NCI-H1092 treated with DMSO at 0.1 percent for 48 hours (cell line): ENCODE measurements around the gene SALL2.

Experiments
- DNase-seq: peaks from one replicate; lab custom pipeline; 2025; lab: John Stamatoyannopoulos, UW

Gene SALL2

DNA sequence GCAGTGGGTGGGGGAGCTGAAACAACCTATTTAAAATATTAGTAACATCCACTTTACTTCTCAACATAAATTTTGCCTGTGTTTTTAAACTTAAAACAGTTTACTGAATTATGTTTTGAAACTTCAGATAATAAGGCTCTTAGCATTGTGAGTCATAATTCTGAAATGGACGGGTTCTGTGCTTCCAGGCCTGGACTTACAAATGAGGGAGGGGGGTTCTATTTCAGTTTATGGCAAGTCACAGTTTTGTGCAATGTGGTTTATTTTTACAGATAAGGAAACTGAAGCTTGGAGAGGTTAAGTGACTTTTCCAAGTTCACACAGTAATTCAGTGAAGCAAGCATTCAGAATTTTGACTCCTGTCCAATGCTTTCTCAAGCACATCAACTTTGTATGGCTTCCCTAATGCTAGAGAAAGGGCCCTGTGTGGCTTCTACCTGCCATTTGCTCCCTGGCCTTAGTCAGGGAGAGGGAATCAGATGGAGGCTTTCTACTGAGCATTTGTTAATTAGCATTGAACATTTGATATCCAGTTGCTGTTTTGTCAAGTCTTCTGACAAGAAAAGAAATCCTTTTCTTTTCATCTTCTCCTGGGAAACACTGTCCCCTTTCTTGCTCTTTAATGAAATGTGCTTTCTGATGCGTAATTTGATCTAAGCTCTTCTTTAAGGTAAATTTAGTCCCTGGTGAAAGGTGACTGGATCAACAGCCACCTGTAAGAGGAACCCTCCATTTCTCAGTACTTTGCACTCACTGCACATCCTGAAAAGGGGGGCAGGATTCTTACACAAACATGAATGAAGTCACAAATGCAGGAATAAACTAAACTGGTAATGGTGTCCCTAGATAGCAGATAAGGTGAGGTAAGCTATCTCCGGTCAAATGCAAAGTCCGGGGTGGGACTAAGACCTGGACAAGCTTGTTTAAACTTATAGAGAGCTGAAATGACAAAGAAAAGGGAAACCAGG is 2.5 kb upstream of the SALL2 start:
- no peak for DNase-seq

DNA sequence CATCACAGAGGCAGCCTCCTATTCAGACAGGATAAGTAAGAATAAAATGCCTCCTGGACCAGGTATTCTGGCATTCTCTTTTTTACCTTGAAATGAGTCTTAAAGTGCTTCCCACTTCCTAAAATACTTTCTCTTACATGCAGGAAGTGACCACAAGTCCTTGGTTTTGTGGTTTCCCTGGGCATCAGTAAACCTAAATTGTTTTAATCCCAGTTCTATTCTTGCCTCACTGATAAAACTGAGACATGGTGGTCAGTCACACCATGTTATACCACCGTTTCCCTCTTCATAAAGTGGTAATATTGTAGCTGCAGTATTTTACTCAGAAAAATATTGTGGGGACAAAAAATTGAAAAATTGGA is 1.2 kb upstream of the SALL2 start:
- DNase-seq: no peak

DNA sequence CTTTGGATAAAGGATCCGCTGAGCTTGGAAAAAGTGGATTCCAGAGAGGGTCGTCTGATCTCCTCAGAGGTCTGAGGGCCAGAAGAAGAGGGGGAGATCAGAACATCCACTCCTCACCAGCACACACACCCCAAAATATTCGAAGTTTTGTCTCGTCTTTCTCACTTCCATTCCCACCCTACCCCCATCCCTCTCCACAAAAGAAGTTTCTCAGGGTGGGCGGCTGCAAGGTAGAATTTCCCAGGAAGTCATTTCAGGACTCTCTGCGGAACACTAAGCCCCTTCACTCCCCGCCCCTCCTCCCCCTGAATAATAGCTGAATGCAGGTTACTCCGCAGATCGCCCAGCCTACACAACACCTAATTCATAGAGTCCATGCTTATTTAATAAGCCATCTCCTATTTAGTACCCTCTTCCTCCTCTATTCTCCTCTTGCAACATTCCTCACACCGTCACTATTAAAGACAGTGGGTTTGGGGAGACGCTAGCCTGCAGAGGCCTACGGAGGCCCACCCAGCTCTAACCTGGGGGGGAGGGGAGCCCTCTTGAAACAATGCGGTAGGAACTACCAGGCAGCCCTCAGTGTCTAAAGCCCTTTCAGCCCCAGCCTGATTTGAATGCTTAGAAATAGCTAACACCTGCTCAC is 649 bp upstream of the SALL2 start:
- DNase-seq: peak; percentile 75

DNA sequence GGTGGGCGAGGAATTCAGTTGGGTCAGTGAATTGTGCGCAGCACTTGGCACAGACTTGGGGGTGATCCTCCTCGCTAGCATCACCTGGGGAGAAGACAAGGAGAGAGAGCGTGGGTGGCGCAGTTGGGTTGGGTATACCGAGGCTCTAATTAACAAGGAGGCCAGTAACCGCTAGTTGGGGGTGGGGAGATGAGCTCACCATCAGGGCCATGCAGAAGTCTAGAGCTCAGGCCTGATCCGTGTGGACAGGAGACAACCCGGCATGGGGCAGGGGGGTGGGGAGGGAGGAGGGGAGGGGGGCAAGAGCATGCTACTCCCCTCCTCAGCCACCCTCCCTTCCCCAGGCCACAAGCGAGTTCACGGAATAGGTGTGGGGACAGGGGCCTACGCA is 580 bp downstream of the SALL2 start:
- peak; percentile 31 for DNase-seq

DNA sequence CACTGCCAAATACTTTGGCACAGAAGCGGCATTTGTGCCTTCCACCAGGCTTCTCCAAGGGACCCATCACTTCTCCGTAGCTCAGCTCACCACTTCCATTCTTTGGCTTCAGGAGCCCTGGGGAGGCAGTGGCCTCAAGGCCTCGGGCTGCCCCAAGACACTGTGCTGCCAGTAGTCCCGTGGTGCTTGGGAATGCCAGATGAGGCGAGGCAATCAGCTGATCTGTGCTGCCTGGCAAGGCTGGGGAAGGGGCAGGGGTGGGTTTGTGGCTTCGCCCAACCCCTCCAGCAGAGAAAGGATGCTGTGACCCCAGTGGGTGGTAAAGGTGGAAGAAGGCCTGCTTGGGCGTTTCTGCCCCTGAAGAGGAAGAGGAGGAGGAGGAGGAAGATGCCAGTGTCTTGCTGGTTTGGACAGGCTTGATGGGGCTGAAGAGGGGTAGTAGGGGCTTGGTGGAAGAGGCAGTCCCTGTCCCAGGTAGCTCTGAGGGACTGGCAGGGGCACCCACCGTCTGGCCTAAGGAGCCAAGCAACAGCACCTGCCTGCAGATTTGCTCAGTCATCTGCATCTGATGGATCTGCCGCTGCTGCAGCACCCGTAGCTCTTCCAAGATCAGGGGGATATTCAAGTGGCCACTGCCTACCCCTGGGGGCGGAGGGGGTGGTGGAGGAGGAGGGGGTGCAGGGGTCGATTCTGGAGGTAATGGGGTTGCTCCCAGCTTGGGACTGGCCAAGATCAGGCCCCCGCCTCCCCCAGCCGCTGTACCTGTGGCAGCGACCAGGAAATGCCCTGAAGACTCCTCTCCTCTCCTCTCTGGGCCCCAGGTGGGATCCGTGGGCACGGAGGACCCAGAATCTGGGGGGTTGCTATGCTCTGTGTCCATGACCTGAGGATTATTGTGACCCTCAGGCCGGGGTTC is 1.3 kb downstream of the SALL2 start:
- no peak for DNase-seq

DNA sequence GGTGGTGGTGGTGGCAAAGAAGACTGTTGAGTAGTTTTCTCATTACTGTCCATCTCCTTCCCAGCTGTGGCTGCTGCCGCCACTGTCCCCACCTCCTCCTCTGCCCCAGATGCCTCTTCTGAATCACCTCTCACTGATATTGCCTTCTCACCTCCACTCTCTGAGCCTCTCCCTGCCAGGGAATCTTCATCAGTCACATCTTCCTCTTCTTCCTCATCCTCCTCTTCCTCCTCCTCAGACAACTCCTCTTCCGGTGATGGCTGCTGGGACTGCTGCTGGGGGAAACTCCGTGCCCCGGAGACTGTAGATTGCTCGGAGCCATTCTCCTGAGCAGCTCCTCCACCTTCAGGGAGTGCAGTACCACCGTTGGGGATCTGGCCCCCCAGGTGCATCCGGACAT is 2.9 kb downstream of the SALL2 start:
- DNase-seq: no peak

DNA sequence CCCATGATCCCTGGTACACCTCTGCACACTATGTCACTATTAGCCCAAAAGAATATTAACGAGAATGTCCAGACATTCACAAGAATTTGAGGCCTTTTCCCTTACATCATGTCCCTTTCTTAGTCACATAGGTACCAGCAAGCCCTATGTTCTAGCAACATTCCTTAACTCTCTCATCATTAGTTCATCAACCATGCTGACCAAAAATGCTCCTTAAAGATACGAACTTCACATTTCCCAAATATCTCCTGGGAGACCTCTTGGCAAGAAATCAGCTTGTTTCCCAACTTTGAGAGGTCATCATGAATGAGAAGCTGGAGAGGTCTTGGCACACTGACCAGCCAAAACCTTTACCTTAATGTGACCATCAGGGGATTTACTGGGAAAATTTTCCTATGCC is 4.6 kb downstream of the SALL2 start:
- DNase-seq: no peak

DNA sequence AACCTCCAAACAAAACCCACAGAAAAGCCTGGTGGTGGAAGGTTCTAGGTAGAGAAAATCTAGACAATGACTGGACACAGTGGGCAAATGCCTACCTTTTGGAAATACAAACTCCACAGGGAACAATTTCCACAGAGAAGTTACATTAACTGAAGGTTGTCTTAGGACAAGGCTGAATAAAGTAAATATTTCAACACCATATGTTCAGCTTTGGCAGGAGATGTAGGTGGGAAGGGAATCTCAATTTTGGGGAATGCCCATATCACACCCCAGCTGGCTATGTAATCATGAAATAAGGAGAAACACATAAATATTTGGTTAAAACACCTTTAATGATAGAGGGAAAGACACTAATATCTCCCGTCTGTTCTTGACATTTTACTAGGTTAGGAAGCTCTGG is 5.4 kb downstream of the SALL2 start:
- no peak for DNase-seq

DNA sequence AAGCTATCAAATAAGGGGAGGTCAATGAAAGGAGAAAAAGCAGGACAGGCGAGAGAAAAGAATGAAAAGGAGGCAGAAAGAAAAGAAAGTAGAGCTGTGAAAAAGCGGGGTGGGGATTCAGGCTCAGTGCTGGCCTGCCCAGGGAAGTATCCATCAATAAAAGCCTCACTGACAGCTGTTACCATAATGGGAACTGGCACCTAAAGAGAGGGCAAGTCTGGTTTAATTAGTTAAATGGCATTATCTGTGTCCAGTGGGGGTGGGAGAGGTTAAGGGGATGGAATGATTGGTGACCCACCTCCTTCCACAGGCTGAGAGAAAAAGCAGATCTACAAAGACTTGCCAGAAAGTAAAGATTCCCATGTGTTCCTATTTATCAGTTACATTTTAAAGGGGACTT is 7.4 kb downstream of the SALL2 start:
- DNase-seq: no peak

DNA sequence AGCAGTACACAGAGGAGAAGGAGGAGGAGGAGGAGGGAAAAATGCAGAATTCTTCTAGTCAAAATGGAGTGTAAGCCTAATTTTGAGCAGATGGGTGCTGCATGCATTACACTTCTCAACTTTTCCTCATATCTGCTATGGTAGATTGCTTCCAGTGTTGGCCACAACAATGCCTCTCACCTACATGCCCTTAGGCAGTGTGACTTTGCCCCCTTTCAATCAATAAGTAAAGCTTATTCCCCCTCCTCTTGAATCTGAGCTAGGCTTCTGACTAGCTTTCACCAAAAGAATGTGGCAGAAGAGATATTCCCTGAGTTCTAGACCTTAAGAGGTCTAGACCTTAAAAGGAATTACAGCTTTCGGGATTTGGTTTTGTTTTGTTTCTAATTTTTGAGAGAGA is 11.8 kb downstream of the SALL2 start:
- DNase-seq: no peak

DNA sequence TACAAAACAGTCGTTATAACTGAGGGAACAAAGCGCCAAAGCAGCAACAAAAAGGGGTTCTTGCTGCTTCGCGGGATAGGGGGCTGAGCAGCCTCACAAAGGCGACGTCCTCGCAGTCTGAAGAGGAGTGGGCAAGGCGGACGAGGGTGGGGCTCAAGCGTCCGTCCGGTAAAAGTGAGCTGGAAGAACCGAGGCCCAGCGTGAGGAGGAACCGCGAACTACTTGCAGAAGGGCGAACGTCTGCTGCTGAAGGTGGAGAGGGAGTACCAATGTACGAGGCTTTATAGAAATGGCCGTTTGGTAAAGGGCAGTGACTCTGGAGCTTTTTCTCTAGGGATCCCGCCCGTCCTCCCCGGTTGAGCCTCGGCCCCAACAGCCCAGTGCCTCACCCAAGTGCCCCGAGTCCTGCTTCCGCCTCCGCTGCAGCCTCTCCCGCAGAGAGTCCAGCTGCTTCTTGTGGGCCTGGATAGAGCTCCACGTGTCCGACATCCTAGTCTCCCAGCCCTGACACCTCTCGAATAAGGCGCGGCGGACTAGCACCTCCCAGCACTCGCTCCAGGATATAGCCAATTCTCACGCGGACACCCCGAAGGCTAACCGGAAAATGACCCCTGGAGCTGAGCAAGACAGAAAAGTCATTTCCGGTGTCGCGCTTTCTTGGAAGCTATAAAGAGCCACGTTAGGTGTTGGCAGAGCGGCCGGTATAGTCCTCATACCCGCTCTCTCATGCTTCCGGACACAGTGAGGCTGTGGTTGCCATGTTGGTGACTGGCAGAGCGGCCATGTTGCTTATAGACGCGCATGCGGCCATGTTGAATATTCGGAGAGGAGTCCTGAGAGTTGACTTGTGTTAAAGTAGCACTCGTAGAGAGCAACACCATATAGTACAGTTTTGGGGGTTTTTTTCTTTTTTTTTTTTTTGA is 15.2 kb downstream of the SALL2 start, which contains the start of gene METTL3:
METTL3 (minus strand) TSS at position 606 of the 923 bp plus-strand sequence; CDS start at position 489, 117 bp downstream.
- DNase-seq: peak; percentile 99

DNA sequence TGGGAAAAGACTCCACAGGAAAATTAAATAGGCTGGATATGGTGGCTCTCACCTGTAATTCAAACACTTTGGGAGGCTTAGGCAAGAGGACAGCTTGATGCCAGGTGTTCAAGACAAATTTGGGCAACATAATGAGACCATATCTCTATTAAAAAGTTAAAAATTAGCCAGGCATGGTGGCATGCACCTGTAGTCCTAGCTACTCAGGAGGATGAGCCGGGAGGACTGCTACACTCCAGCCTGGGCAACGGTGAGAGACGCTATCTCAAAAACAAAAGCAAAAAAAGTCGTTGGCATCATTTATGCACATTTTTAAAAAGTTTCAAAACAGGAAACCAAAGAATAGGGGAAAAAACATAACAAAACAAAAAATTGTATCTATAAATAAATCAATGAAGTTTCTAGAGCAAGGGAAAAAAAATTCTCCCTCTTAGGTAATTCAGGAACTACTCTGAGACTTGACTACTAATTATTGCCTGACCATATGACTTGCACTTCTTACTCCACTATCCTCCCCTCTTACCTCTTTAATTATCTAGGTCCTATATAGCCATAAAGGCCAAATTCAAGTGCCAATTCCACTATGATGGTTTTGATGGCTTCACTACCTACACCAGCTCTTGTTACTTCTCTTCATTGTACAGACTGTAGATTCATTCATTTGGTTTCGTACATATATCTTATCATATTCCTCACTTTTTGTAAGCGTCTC is 16.6 kb downstream of the SALL2 start:
- no peak for DNase-seq

DNA sequence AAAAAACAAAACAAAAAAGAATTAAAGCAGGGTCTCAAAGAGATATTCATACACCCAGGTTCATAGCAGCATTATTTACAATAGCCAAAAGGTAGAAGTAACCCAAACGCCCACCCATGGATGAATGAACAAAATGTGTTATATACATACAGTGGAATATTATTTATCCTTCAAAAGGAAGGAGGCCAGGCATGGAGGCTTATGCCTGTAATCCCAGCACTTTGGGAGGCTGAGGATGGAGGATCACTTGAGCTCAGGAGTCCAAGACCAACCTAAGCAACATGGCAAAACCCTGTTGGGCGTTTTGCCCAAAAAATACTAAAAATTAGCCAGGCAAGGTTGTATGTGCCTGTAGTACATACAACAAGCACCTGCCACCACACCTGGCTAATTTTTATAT is 19.6 kb downstream of the SALL2 start:
- DNase-seq: no peak

DNA sequence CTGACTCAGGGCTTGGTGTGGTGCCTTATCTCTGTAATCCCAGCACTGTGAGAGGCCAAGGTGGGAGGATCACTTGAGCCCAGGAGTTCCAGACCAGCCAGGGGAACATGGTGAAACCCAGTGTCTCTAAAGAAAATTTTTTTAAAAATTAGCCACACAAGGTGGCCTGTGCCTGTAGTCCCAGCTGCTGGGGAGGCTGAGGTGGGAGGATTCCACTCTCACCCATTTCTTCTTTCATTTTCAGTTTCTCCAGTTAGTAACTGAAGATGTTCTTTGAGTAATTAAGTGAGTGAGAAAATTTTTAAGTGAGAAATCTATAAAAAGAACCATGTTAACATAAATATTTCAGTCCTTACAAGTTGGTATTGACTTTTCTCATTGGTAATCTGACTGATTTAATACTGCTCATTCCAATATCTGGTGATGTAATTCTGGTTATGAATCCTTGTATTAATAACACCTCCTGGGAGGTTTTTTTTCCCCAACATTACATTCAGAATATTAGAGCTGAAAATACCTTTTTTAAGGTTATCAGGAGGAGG is 21.1 kb downstream of the SALL2 start:
- DNase-seq: no peak

DNA sequence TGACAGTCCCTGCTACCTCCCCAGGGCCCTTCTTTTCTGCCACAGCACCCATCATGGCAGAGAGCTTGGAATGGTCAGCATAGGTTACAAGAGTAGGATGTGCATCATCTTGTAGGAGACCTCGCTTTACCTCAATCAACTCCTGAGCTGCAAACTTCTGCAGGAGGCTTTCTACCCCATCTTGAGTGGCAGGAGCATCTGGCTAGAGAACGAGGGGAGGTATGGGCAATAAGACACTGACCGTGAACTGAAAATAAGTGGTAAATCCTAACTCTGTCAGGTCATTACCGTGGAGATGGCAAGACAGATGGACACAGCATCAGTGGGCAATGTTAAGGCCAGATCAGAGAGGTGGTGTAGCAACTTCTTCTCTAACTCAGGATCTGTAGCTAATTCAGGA is 22.8 kb downstream of the SALL2 start:
- no peak for DNase-seq

DNA sequence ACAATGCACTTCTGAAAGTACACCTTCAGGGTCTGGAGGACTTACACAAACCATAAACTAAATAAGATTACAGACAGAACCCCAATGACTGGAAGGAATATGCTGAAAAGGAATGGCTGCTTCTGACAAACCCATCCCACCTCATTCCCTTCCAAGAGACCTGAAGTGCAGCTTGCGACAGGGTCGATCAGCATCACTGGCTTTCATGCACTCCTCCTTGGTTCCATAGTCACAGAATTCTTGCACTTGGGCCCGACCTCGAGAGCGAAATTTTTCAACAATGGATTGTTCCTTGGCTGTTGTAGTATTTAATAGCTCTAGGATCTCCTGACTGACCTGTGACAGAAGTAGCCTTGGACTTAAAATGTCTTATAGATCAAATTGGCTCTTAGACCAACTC is 24.6 kb downstream of the SALL2 start:
- DNase-seq: no peak

DNA sequence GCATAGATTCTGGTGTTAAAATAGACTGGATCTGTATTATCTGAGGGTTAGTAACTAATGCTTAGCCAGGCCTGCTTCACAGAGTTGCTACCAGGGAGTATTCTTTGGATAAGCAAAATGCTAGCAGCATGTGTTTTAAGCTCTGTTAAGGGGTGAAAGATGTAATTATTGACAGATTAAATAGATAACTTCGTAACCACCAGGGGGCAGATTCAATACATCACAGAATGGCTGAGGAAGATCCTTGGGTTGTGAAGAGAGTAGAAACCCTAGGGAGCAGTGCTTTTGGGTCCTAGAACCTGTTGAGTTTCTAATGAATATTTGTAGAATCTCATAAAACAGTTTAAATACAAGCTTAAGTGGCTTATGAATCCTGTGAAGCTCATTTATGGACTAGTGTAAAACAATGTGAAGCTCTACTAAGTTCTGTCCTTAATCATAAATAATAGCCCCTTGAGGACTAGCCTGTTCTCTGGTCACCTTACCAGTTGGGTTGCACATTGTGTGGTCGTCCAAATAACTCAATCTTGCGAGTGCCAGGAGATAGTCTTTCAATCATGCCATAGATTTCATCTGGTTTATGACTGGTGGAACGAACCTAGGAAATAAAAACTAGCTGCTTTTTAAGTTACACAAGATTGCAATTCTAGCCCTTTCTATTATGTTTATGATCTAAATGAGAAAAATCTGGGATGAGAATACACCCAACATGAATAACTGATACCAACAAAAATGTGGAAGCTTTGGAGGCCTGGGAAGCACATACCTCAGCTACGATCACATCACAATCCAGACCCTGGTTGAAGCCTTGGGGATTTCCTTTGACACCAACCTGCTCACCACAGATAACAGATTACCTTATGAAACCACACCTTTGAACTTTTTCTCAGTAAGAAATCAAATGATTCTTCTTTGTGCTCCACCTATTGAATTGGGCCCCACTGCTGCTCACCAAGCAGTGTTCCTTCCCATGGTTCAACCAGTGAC is 27.3 kb downstream of the SALL2 start:
- peak; percentile 64 for DNase-seq

DNA sequence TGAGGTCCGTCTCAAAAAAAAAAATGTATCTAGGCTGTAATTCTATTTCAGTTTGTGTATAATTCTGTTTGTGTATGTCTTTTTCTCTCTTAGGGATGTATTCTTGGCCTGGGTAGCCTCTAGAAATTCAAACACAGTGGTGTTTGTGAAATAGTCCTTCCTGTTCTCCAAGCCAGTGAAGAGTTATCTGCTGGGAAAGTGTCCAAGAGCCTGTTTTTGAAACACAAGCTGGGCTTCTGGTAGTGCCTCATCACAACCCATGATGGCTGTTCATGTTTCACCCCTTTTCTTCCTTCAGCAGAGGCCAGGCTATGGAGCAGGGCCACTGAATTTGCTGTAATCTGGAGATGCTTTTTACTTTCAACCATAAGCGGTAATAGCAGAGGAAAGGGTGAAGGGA is 29.7 kb downstream of the SALL2 start:
- DNase-seq: no peak
